GM18873 (cell line): Measurements from ENCODE around the gene LPAR2.
"Not testable (repeated sequence)": the region's sequence is repeated elsewhere in the genome, so short reads cannot be mapped to it uniquely, and the experiment has no call there.

Experiments
- ATAC-seq: cut with Tn5 transposase; IDR thresholded peaks from one replicate; pipeline ENCODE4 v1.9.1; 2021; ENCODE audit warnings: mild to moderate bottlenecking, moderate library complexity, moderate number of reproducible peaks; ENCODE audit not compliant: unreplicated experiment, low FRiP score

The LPAR2 gene

DNA sequence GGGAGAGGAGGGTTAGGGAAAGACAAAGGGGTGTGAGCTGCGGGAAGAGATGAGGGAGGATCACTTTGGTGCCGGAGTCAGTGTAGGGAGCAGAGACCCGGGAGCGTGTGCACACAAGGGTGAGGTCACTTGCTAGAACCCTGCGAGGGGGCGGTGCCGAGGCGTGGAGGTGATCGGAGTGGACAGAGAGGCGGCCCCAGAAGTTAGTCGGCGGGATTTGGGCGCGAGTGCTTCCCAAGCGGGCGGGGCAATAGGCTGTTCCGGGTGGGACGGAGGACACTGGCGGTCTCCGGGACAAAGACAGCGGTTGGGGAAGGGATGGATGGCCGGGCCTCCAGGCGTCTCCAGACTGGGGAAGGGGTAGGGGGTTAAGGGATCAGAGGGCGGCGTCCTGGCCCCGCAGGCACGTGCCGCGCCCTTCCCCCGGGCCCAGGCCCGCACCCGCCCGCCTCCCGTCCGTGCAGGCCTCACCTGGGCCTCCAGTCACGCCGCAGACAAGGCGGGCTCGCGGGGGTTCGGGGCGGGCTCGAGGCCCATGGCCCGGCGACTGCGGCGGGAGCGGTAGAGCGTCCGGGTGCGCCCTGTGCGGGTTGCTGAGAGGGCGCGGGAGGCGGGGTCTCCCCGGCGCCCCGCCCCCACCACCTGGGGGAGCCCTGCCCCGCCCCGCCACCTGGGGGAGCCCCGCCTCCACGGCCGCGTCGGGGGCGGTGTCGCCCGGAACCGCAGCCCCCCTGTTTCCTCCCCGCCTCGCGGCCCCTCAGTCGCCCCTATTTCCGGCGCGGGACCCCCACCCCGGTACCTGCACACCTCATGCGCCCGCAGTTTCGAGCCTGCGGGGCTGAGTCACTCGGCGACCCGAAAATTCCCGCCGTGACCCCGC is at the start of gene LPAR2:
Gene LPAR2 (minus strand): TSS at position 600 of the 880 bp plus-strand sequence. CDS start 945 bp downstream, outside the sequence.
- no peak for ATAC-seq

DNA sequence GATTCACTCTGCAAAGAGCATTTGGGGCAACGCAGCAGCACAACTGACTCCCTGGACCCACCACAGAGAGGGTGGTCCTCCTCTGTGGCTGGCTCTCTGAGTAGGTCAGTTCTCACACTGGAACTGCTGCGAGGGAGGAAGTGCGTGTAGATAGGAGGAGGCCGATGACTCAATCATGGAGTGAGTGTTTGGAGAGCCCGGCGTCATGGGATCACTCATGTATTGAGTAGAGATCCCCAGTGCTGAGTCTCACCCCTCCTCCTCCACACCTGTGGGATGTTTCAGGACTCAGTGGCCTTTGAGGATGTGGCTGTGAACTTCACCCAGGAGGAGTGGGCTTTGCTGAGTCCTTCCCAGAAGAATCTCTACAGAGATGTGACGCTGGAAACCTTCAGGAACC is 49.6 kb upstream of the LPAR2 start:
- ATAC-seq: no peak

DNA sequence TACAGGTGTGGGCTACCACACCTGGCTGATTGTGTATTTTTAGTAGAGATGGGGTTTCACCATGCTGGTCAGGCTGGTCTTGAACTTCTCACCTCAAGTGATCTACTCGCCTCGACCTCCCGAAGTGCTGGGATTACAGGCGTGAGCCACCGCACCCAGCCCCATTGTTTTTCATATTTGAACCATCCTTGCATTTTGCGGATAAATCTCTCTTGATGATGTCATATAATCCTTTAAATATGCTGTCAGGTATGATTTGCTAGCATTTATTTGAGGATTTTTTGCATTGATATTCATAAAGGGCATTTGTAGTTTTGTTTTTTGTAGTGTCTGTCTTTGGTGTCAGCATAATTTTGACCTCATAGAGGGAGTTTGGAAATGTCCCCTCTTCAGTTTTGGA is 46.3 kb upstream of the LPAR2 start:
- ATAC-seq: no peak

DNA sequence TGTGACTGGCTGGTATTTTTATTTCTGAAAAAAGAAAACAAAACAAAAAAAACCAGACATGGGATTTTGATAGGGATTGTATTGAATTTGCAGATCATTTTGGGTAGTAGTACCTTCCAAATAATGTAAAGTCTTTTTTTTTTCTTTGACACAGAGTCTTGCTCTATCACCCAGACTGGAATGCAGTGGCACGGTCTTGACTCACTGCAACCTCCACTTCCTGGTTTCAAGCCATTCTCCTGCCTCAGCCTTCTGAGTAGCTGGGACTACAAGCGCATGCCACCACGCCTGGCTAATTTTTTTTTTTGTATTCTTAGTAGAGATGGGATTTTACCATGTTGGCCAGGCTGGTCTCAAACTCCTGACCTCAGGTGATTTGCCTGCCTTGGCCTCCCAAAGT is 44.8 kb upstream of the LPAR2 start:
- ATAC-seq: no peak

DNA sequence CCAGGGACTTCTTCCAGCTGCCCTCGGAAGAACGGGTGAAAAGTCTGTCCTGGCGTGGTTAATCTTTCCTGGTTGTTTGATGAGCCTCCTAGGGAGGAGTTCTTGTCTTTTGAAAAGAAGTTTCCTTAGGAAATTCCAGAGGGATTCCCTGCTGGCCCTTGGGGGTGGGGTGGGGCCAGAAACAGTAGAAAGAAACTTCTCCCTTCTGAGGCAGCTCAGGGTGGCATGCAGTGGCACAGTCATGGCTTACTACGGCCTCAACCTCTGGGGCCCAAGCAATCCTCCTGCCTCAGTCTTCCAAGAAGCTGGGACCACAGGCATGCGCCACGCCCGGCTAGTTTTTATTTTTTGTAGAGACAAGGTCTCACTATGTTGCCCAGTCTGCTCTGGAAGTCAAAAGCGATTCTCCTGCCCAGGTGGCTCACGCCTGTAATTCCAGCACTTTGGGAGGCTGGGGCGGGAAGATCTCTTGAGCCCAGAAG is 42.1 kb upstream of the LPAR2 start:
- ATAC-seq: no peak

DNA sequence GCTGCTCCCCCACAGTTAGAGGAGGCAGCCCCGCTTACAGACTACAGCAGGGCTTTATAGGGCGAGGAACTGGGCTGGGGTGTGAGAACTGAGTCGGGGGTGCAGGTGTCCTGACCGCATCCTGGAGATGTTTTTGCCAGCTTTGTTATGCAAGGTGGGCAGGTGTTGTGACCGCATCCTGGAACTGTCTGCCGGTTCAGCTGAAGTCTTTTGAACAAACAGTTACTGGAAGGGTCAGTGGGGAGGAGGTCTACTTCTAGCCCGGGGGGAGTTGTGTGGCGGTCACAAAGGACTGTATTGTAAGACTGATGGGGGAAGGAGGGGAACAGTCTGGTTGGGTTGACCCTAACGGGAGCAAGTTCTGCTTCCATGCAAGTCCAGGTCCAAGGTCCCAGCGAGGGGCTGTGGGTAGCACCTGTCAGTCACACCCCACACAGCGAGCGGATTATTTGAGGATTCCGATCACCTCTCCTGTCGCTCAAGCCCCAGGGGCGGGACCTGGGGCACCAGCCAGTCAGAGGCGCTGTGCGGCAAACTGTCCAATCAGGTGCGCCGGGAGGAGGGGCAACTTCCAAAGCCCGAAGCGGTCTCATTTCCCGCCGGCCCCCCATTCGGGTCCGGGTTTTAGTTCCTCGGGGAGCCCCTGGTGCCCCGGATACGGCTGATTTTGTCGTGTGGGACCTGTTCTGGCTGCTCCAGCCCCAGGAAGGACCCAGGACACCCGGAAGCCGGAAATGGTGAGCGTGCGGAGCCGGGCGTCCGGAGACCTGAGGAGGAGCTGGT is 40.4 kb upstream of the LPAR2 start, which contains the start of gene ZNF101:
Gene ZNF101 (plus strand): TSS at position 610 of the 783 bp plus-strand sequence. CDS start 125 bp downstream, at position 735.
- peak; percentile 71 for ATAC-seq

DNA sequence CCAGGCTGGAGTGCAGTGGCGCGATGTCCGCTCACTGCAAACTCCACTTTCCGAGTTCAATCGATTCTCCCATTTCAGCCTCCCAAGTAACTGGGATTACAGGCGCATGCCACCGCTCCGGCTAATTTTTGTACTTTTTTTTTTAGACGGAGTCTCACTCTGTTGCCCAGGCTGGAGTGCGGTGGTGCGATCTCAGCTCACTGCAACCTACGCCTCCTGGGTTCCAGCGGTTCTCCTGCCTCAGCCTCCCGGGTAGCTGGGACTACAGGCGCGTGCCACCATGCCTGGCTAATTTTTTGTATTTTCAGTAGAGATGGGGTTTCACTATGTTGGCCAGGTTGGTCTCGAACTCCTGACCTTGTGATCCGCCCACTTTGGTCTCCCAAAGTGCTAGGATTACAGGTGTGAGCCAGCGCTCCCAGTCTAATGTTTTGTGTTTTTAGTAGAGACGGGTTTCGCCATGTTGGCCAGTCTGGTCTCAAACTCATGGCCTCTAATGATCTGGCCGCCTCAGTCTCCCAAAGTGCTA is 37.5 kb upstream of the LPAR2 start:
- ATAC-seq: not testable (repeated sequence)

DNA sequence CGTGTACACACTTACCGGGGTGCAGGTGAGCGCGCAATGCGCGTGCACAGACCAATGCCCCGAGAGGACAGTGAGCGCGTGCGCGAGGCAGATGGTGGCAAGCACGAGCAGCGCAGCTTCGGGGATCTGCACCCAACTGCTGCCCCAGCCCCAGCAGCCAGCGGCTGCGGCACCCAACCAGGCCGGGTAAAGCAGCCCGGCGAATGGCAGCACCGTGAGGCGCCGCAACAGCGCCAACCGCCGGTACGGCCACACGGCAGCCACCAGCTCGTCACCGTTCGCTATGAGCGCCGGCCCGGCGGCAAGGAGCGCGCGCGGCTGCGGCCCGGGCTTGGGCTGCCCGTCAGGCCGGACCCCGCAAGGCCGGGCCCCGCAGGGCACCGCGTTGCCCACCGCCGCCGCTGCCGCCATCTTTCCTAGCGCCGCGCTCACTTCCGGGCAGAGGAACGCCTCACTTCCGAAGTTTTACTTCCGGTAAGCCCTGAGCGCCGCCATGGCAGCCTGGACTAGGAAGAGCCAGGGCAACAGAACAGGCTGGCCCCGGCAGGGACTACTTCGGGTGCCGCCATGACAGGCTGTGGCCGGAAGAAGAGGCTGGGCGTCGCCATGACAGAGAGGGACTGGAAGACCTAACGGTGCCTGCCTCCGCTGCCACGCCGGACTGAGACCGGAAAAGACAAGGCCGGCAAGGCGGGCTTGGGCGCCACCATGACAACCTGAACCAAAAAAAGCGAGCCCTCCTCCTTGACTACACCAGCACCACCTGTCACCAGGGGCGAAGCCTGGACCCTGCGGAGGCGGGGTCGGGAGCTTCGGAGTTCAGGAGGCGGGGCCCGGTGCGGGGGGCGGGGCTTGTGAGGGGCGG is 35.5 kb upstream of the LPAR2 start, which contains the start of gene ATP13A1:
Gene ATP13A1 (minus strand): TSS at position 421 of the 865 bp plus-strand sequence. CDS start 10 bp downstream, at position 411.
- ATAC-seq: peak; percentile 71

DNA sequence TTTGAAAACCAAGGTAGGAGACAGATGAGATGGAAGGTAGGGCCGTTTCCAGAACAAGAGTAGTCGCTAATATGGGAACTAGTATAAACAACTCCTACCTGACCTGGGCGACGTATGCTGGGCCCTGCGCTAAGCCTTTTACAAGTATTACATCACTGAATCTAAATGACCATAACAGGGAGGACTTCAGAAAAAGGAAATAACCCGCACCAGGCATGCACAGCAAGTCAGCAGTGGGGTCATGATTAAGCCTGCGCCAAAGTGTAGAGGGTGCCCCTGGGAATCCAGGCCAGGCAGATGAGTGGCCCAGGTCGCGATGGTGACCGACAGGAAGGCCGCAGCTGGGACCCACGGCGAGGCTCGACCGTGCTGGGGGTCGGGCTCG is 34.8 kb upstream of the LPAR2 start:
- ATAC-seq: no peak

DNA sequence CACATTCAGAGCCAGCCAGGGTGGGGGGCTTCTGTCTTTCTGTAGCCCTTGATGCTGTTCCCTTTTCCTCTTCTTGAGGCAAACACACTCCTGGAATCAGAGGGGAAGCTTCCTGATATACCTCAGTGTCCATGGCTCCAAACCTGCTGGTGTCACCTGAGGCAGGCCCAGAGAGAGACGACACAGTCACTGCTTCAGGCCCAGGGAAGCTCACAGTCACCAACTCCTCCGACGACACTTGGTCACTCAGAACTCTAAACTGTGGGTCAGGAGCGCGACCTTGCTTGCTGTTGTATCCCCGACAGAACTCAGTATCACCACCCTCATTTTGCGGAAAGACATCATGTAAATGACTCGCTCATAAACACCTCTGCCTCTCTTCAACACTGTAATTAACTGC is 34.3 kb upstream of the LPAR2 start:
- no peak for ATAC-seq

DNA sequence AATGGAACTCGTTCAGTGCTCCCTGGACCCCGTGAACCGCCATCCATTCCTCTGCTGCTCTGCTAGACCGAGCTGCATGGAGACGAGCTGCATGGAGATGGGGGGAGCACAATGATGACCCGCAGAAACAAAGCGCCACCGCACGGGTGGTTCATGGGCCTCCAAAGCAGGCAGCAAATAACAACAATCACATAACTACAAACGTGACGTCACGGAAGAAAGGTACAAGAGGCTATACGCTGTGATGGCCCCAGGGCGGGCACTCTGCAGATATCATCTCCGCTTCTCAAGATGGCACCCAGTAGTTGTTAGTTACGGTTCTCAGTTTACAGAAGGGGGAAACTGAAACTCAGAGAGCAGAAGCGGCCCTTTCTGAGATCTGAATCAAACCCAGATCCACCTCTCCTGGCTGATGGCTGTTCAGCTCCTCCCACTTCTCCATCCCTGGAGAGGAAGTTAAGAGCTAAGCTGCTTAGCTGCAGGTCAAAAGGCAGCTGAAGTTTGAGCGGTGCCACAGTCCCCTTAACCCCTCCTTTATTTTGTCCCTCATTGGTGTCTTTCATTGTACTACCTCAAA is 33.7 kb upstream of the LPAR2 start:
- ATAC-seq: no peak

DNA sequence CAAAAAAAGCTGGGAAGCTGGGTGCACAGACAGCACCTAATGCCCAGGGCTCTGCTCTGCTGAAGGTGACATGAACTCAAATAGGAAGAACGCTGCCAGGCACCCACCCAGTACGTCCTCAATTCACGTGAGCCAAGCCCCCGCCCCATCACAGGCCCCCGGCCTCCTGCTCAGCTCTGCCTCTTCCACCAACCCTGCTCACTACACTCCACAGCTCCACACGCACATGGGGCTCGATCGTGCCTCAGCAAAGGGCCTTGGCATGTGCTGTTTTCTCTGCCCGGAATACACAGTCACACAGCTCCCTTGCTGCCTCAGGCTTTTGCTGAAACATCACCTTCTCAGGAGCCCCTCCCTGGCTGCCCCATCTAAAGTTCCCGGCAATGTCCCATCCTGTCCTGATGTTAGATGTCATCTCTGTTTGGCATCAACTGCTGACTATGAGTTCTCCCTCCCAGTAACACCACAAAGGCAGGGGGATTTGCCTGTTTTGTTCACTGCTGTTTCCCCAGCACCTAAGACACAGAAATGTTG is 33.2 kb upstream of the LPAR2 start:
- ATAC-seq: no peak

DNA sequence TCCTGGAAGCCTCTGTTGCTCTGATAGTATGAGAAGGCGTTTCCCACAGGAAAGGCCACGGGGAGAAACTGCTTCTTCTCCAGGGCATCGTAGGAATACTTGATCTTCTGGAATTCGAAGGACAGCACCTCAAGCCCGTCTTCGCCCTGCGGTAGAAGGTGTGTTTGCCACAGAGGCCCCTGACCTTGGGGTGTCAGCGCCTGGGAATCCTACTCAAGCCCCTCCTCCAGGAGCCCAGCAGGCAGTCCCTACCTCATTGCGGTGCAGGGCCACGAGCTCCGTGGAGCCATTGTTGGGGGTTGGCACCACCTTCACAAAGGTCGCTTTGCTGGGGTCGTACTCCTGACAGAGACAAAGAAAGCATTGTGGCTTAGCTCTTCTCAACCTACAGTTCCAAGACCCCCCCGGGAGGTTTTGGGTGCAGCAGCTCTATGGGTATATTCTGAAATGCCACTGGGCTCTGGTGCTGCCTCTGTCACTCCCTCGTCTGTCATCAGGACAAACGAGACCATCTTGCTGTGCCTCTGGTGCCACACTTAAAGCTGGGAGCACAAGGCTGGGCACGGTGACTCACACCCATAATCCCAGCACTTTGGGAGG is 31.7 kb upstream of the LPAR2 start:
- ATAC-seq: no peak

DNA sequence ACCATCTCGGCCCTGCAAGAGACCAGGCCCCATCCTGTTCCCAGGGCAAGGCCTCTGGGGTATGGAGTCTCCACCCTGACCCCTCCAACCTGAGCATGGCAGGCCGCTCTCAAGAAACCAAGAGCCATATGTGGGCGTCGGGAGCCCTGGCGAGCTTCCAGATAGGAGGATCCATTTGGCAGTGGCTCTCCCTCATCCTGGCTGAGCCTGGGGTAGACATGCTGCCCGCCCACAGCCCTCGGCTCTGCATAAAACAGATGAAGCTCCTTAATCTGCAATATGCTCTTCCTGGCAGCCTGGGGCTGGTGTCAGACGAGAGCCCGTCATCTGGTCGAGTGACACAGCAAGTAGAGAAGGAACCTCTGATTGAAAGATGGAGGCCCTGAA is 29.4 kb upstream of the LPAR2 start:
- ATAC-seq: no peak

DNA sequence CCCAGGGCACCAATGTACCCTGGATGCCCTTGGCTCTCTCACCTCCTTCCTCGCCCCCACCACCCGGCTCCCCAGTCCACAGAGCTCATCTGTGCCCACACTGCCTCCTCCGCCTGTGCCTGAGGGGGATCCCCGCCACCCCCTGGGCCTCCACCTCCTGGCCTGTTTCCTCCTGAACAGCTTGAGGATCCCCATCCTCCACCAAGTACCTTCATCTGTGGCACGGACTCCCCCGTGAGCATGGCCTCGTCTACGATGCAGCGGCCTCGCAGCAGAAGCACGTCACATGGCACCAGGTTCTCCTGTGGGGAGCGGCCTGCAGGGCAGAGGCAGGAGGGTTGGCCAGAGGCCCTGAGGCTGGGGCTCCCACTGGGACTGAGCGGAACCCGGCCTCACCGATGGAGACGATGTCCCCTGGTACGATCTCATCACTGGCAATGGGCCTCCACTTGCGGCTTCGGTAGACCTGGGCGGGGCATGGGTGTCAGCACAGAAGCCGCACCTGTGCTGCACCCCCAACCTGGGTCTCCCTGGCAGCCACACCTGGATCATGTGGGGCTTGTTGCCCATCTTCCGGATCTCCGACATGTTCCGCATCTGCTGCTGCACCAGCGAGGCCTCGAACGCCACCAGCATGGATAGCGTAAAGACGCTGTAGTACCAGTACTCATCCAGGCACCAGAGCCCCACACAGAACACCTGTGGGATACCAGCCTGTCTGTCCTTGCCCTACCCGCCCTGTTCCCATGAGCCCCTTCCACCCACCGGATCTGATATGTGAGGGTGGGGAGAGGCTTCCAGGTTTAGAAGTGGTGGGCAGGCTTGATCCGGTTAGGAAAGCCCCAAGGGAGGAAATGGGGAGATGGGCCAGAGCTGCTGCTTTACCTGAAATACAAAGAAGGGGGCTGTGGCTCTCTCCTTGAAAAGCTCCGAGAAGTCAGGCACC is 28.7 kb upstream of the LPAR2 start:
- ATAC-seq: no peak

DNA sequence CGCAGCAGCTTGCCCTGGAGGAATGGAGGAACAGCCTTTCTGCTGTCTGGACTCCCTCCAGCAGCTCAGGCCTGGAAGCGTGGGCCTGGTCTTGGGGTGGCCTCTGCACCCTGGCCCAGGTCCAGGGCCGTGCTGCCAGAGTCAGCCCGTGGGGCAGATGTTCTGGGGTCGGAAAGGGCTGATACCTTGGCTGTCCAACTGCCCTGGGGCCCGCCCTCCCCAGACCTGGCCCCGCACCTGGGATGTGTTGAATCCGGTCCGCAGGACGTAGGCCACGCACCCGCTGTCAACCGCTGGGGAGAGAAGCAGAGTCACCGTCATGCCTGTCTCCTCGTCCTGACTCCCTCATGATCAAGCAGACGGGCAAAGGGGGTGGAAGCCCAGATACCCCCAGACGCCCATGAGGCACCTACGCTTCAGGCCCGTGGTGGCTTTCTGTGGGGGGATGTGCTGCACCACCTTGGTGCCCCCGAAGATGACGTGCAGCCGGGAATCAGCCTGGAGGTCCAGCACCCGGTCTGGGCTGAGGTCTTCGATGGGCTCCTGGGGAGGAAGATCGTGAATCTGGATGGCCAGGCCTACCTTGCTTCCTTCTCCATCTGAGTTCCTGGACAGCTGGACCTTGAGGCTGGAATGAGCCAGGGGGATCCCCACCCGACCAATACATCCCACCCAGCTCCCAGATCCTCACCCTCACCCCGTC is 27.8 kb upstream of the LPAR2 start:
- ATAC-seq: no peak

DNA sequence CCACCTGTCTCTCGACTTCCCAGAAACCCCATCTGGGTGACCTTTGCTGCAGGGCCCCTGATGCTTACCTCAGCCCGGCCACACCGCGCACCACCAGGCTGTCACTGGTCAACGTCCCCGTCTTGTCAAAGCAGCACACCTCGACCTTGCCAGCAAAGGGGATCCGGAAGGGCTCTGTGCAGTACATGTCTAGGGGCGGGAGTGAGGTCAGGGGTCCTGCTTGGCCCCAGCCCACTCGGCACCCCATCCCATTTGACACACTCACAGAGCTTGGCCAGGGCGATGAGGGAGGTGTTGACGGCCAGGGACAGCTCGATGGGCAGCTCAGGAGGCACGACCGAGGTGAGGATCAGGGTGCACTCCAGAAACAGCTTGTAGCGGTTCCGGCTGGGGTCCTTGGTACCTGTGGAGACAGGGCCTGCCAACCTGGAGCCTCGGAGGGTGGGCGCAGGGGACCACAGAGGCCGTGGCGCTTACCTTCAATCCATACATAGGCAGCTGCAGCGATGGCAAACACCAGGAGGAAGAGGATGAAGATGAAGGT is 27.1 kb upstream of the LPAR2 start:
- ATAC-seq: no peak
